Activated naive CD4-positive, alpha-beta T cell treated with anti-CD3 and anti-CD28 coated beads, Interleukin-2, amount 50 U/mL, for 16 hours (primary cell): ENCODE measurements around the gene FGD5.

Experiments used
- DNase-seq: peaks from one replicate; pipeline ENCODE4 v3.0.0-alpha.2; 2020

The FGD5 gene

GRCh38 chr3:14832975-14833722, 14.4 kb downstream of the FGD5 start:
- no peak for DNase-seq

- DNase-seq, result no peak
Measured at GRCh38 chr3:14834121-14834520, 15.4 kb downstream of the FGD5 start.

GRCh38 chr3:14834807-14835466, 16.2 kb downstream of the FGD5 start:
- DNase-seq, result no peak

GRCh38 chr3:14836049-14836468, 17.3 kb downstream of the FGD5 start:
- DNase-seq, result no peak

GRCh38 chr3:14837186-14837877, 18.6 kb downstream of the FGD5 start:
- no peak for DNase-seq

- no peak for DNase-seq
Measured at GRCh38 chr3:14837878-14838258, 19.1 kb downstream of the FGD5 start.

- DNase-seq, result no peak
Measured at GRCh38 chr3:14839236-14839635, 20.5 kb downstream of the FGD5 start.

GRCh38 chr3:14841836-14842235, 23.1 kb downstream of the FGD5 start:
- DNase-seq, result no peak

- no peak for DNase-seq
Measured at GRCh38 chr3:14842277-14842676, 23.5 kb downstream of the FGD5 start.

- no peak for DNase-seq
Measured at GRCh38 chr3:14843321-14843720, 24.6 kb downstream of the FGD5 start.

- no peak for DNase-seq
Measured at GRCh38 chr3:14844386-14845170, 25.8 kb downstream of the FGD5 start.

GRCh38 chr3:14845180-14845579, 26.4 kb downstream of the FGD5 start:
- no peak for DNase-seq

- no peak for DNase-seq
Measured at GRCh38 chr3:14845826-14846225, 27.1 kb downstream of the FGD5 start.

GRCh38 chr3:14846226-14846880, 27.6 kb downstream of the FGD5 start:
- DNase-seq, result no peak

- DNase-seq, result no peak
Measured at GRCh38 chr3:14847613-14848541, 29.1 kb downstream of the FGD5 start.

GRCh38 chr3:14848906-14849305, 30.1 kb downstream of the FGD5 start:
- DNase-seq, result no peak

- no peak for DNase-seq
Measured at GRCh38 chr3:14849638-14850230, 31.0 kb downstream of the FGD5 start.

GRCh38 chr3:14852058-14852594, 33.4 kb downstream of the FGD5 start:
- no peak for DNase-seq

- no peak for DNase-seq
Measured at GRCh38 chr3:14852717-14853116, 34.0 kb downstream of the FGD5 start.

GRCh38 chr3:14853271-14853951, 34.6 kb downstream of the FGD5 start:
- DNase-seq, result no peak
